DND-41 (cell line): ENCODE results near the gene POT1.

ENCODE experiments used
- EZH2 ChIP-seq: IDR thresholded peaks from 3 replicates; pipeline ENCODE4 v1.6.1; 2012; ENCODE audit warnings: borderline replicate concordance, low read depth, mild to moderate bottlenecking, moderate library complexity, low read length, inconsistent platforms; ENCODE audit not compliant: severe bottlenecking
- TF ChIP-seq, protein P1 (sequence below): IDR thresholded peaks from 2 replicates; pipeline ENCODE4 v1.5.1; 2012; ENCODE audit warnings: borderline replicate concordance, low read length, moderate library complexity, mild to moderate bottlenecking; ENCODE audit not compliant: poor library complexity, severe bottlenecking; ENCODE audit errors: extremely low read depth

DNA sequence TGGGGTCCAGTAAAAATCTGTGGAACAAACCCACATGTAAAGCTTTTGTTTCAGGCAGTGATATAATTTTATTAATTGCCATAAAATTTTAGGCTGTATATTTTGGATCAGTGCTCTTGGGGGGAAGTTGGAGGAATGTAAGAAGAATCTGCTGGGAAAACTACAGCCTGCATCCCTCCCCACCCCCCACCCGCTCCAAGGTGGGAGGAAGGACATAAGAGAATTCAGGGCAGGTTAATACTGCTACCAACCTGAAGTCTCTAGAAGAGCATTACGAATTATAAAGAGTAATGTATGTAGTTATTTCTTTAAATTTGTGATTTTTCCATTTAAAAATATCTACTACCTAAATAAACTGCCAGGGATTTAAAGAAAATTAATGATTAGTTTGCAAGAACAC is 116.9 kb downstream of the POT1 start:
- TF ChIP-seq, protein P1, sequence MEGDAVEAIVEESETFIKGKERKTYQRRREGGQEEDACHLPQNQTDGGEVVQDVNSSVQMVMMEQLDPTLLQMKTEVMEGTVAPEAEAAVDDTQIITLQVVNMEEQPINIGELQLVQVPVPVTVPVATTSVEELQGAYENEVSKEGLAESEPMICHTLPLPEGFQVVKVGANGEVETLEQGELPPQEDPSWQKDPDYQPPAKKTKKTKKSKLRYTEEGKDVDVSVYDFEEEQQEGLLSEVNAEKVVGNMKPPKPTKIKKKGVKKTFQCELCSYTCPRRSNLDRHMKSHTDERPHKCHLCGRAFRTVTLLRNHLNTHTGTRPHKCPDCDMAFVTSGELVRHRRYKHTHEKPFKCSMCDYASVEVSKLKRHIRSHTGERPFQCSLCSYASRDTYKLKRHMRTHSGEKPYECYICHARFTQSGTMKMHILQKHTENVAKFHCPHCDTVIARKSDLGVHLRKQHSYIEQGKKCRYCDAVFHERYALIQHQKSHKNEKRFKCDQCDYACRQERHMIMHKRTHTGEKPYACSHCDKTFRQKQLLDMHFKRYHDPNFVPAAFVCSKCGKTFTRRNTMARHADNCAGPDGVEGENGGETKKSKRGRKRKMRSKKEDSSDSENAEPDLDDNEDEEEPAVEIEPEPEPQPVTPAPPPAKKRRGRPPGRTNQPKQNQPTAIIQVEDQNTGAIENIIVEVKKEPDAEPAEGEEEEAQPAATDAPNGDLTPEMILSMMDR, result no peak
- no peak for TF ChIP-seq EZH2
